Measurements from ENCODE around the gene CNBD2. TPM values are rescaled to one million over a fixed set of nuclear protein-coding genes. Genes with fewer than 3 reads are reported as not detected.
A peak's percentile ranks its signal among the peaks of the same experiment; 100 is the strongest.
"Not testable (repeated sequence)": the region's sequence is repeated elsewhere in the genome, so short reads cannot be mapped to it uniquely, and the experiment has no call there.

Gene CNBD2
- total and polyA plus RNA-seq, 2 experiments from 2014 or later = 1.7 to 6.6 TPM

- no peaks in the 10 kb centered on the region for H3K36me3 ChIP-seq (ENCODE audit: low read depth)
- H3K9ac ChIP-seq = no peak overlapping the region
- no peaks in the 10 kb centered on the region for H3K9me3 ChIP-seq (ENCODE audit: low read depth)
- no peak overlapping the region for H3K27ac ChIP-seq
- no peak overlapping the region for H3K4me3 ChIP-seq
- DNase-seq = no peak
- TF ChIP-seq EZH2 (IDR thresholded peaks at IDR 0.05; ENCODE audit: insufficient read depth, poor library complexity, severe bottlenecking) (no peak), EZH2phosphoT487 (IDR thresholded peaks at IDR 0.05; ENCODE audit: insufficient read depth, low read depth) (no peak)
- no peak overlapping the region for H3K4me2 ChIP-seq (ENCODE audit: unreplicated experiment)
- H3K79me2 ChIP-seq (ENCODE audit: insufficient read depth) = no peaks in the 10 kb centered on the region
- whole genome bisulfite sequencing, 2 experiments (ENCODE audit: low coverage in 1 of 2, low lambda C conversion rate in 2 of 2, missing lambda C conversion rate in 2 of 2) = 92 to 100% methylated on average over 1 of the region's 1 CpG
- H3K9me2 ChIP-seq (ENCODE audit: insufficient read depth) = no peaks in the 10 kb centered on the region
- H3K4me1 ChIP-seq (ENCODE audit: insufficient read depth) = peaks cover 14% of the 10 kb centered on the region
- no peaks in the 10 kb centered on the region for H3K27me3 ChIP-seq (replicated peaks; ENCODE audit: insufficient read depth)
- H3F3A ChIP-seq (ENCODE audit: insufficient read depth) = no peaks in the 10 kb centered on the region
- no peak overlapping the region for H2AFZ ChIP-seq
- no peaks in the 10 kb centered on the region for H4K20me1 ChIP-seq (ENCODE audit: insufficient read depth)
- in situ Hi-C loops (cut with MboI) = no loop called here
Measured at GRCh38 chr20:36015806-36016403, 47.5 kb downstream of the CNBD2 start.

- no peaks in the 10 kb centered on the region for H3K36me3 ChIP-seq (ENCODE audit: low read depth)
- peaks cover 14% of the 10 kb centered on the region for H3K4me1 ChIP-seq (ENCODE audit: insufficient read depth)
- H3K9ac ChIP-seq = 0 out of 2 replicates have a peak overlapping the region, but pooled peaks have one; percentile 14
- H3K4me3 ChIP-seq = peak overlapping the region; percentile 31
- H3K27ac ChIP-seq = no peak overlapping the region
- no peaks in the 10 kb centered on the region for H3K79me2 ChIP-seq (ENCODE audit: insufficient read depth)
- no peaks in the 10 kb centered on the region for H3F3A ChIP-seq (ENCODE audit: insufficient read depth)
- H4K20me1 ChIP-seq (ENCODE audit: insufficient read depth) = no peaks in the 10 kb centered on the region
- no peaks in the 10 kb centered on the region for H3K27me3 ChIP-seq (replicated peaks; ENCODE audit: insufficient read depth)
- H3K9me3 ChIP-seq (ENCODE audit: low read depth) = no peaks in the 10 kb centered on the region
- H3K4me2 ChIP-seq (ENCODE audit: unreplicated experiment) = peak overlapping the region; percentile 58
- DNase-seq = peak; percentile 73
- no peaks in the 10 kb centered on the region for H3K9me2 ChIP-seq (ENCODE audit: insufficient read depth)
- in situ Hi-C loops (cut with MboI) = no loop called here
- TF ChIP-seq EZH2 (IDR thresholded peaks at IDR 0.05; ENCODE audit: insufficient read depth, poor library complexity, severe bottlenecking) (no peak), EZH2phosphoT487 (IDR thresholded peaks at IDR 0.05; ENCODE audit: insufficient read depth, low read depth) (no peak)
- WGBS, 2 experiments (ENCODE audit: low coverage in 1 of 2, low lambda C conversion rate in 2 of 2, missing lambda C conversion rate in 2 of 2) = 50 to 54% methylated on average over 11 of the region's 11 CpGs
- H2AFZ ChIP-seq = peak overlapping the region; percentile 67
Measured at GRCh38 chr20:36017048-36017951, 48.9 kb downstream of the CNBD2 start.

- Histone ChIP-seq H4K20me1 (ENCODE audit: insufficient read depth) (no peaks in the 10 kb centered on the region), H3K9ac (no peak overlapping the region), H3K79me2 (ENCODE audit: insufficient read depth) (no peaks in the 10 kb centered on the region), H2AFZ (peak overlapping the region; percentile 67; the same call in 1 of the 2 replicates), H3K4me2 (ENCODE audit: unreplicated experiment) (no peak overlapping the region), H3K9me2 (ENCODE audit: insufficient read depth) (no peaks in the 10 kb centered on the region), H3K27me3 (replicated peaks; ENCODE audit: insufficient read depth) (no peaks in the 10 kb centered on the region), H3K4me3 (no peak overlapping the region), H3F3A (ENCODE audit: insufficient read depth) (no peaks in the 10 kb centered on the region), H3K4me1 (ENCODE audit: insufficient read depth) (peaks cover 14% of the 10 kb centered on the region), H3K36me3 (ENCODE audit: low read depth) (no peaks in the 10 kb centered on the region), H3K27ac (no peak overlapping the region), H3K9me3 (ENCODE audit: low read depth) (no peaks in the 10 kb centered on the region)
- TF ChIP-seq EZH2phosphoT487 (IDR thresholded peaks at IDR 0.05; ENCODE audit: insufficient read depth, low read depth) = no peak
- no peak for TF ChIP-seq EZH2 (IDR thresholded peaks at IDR 0.05; ENCODE audit: insufficient read depth, poor library complexity, severe bottlenecking)
- 84 to 88% methylated on average over 7 of the region's 7 CpGs for WGBS, 2 experiments (ENCODE audit: low coverage in 1 of 2, low lambda C conversion rate in 2 of 2, missing lambda C conversion rate in 2 of 2)
- no peak for DNase-seq
- in situ Hi-C loops (cut with MboI) = no loop called here
Measured at GRCh38 chr20:36018208-36018988, 50.0 kb downstream of the CNBD2 start.

GRCh38 chr20:36026131-36026530, 57.7 kb downstream of the CNBD2 start:
- H3K4me3 ChIP-seq; H3K9me2 ChIP-seq (ENCODE audit: insufficient read depth); H3K27me3 ChIP-seq (replicated peaks; ENCODE audit: insufficient read depth); DNase-seq; H3K36me3 ChIP-seq (ENCODE audit: low read depth); H3K4me1 ChIP-seq (ENCODE audit: insufficient read depth); H3K9ac ChIP-seq; H3F3A ChIP-seq (ENCODE audit: insufficient read depth); H4K20me1 ChIP-seq (ENCODE audit: insufficient read depth); in situ Hi-C loops (cut with MboI); H3K4me2 ChIP-seq (ENCODE audit: unreplicated experiment); H3K79me2 ChIP-seq (ENCODE audit: insufficient read depth); H3K9me3 ChIP-seq (ENCODE audit: low read depth); H2AFZ ChIP-seq; H3K27ac ChIP-seq: not testable (repeated sequence)
- 82 to 87% methylated on average over 6 to 7 of the region's 7 CpGs for WGBS, 2 experiments (ENCODE audit: low coverage in 1 of 2, low lambda C conversion rate in 2 of 2, missing lambda C conversion rate in 2 of 2)

All from GM23248 (cell line).